Neural progenitor cell (in vitro differentiated cells): ENCODE measurements around the gene DUSP18.
"Not testable (repeated sequence)": the region's sequence is repeated elsewhere in the genome, so short reads cannot be mapped to it uniquely, and the experiment has no call there.

Source experiments
- EZH2 ChIP-seq: fragments of 200-600 bp; sonication (generic); IDR thresholded peaks from 2 replicates; pipeline ENCODE4 v1.6.1; 2017; ENCODE audit warnings: antibody characterized with exemption, mild to moderate bottlenecking, moderate library complexity
- EZH2phosphoT487 ChIP-seq: fragments of 200-600 bp; sonication (generic); IDR thresholded peaks from 2 replicates; pipeline ENCODE4 v1.6.1; 2017; ENCODE audit warnings: antibody characterized with exemption
- TF ChIP-seq, protein P1 (sequence below): fragments of 200-600 bp; sonication (generic); IDR thresholded peaks from 2 replicates; pipeline ENCODE4 v1.5.1; 2017; ENCODE audit warnings: antibody characterized with exemption, mild to moderate bottlenecking

DNA sequence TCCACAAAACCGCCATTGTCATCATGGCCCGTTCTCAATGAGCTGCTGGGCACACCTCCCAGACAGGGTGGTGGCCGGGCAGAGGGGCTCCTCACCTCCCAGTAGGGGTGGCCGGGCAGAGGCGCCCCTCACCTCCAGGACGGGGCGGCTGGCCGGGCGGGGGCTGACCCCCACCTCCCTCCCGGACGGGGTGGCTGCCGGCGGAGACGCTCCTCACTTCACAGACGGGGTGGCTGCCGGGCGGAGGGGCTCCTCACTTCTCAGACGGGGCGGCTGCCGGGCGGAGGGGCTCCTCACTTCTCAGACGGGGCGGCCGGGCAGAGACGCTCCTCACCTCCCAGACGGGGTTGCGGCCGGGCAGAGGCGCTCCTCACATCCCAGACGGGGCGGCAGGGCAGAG lies 36.2 kb downstream of the DUSP18 start:
- TF ChIP-seq, protein P1, sequence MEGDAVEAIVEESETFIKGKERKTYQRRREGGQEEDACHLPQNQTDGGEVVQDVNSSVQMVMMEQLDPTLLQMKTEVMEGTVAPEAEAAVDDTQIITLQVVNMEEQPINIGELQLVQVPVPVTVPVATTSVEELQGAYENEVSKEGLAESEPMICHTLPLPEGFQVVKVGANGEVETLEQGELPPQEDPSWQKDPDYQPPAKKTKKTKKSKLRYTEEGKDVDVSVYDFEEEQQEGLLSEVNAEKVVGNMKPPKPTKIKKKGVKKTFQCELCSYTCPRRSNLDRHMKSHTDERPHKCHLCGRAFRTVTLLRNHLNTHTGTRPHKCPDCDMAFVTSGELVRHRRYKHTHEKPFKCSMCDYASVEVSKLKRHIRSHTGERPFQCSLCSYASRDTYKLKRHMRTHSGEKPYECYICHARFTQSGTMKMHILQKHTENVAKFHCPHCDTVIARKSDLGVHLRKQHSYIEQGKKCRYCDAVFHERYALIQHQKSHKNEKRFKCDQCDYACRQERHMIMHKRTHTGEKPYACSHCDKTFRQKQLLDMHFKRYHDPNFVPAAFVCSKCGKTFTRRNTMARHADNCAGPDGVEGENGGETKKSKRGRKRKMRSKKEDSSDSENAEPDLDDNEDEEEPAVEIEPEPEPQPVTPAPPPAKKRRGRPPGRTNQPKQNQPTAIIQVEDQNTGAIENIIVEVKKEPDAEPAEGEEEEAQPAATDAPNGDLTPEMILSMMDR, result not testable (repeated sequence)
- TF ChIP-seq EZH2phosphoT487, EZH2: not testable (repeated sequence)
